Dedifferentiated amniotic fluid mesenchymal stem cell (primary cell): ENCODE data around the gene GTPBP6.

ENCODE experiments used
- DNase-seq: peaks from one replicate; pipeline ENCODE4 v3.0.0-alpha.2; 2016; ENCODE audit errors: extremely low spot score

The GTPBP6 gene

DNA sequence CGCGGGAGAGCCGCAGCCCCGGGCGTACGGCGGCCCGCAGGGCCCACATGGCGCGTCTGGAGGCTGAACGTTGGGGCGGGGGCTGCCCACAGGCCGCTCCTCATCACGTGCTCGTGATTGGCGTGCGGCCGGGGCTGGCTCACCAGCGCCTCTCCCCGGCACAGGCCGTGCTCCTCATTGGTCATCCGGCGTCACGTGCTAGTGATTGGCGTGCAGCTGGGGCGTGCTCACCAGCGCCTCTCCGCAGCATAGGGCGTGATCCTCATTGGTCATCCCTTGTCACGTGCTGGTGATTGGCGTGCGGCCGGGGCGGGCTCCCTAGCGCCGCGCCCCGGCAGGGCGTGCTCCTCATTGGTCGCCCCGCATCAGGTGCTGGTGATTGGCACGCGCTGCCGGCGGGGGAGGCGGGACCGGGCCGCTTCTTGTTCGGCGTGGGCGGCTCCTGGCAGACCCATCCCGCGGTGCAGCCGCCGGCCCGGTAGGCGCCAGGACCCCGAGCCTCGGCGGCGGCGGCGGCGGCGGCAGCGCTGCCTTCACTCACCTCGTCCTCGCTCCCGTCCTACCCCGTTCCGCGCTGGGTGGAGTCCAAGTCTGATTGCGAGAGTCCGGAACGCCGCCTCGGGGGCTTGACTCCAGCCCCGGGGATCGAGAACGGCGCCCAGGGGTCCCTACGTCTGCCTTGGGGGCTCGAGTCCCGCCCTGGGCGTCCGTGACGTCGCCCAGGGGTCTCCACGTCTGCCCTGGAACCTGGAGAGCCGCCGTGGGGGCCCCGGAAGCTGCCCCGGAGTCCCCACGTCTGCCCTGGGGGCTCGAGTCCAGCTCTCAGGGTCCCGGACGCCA, at the start of gene GTPBP6:
Gene GTPBP6 (minus strand): TSS at position 58 of the 840 bp plus-strand sequence. CDS start 9 bp downstream, at position 49.
- DNase-seq: peak; percentile 99

DNA sequence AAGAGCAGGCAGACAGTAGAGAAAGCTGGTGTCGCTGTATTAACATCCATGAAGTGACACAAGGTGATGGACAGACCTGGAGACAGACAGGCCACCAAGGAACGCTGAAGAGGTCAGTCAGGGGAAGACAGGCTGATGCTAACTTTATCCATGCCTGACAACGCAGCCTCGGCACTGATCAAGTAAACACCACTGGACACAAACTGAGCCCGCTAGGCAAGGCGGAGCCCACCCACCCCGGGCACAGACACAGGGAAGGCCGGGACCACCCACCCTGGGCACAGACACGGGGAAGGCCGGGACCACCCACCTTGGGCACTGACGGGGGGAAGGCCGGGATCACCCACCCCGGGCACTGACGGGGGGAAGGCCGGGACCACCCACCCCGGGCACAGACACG, 49.3 kb upstream of the GTPBP6 start:
- no peak for DNase-seq

DNA sequence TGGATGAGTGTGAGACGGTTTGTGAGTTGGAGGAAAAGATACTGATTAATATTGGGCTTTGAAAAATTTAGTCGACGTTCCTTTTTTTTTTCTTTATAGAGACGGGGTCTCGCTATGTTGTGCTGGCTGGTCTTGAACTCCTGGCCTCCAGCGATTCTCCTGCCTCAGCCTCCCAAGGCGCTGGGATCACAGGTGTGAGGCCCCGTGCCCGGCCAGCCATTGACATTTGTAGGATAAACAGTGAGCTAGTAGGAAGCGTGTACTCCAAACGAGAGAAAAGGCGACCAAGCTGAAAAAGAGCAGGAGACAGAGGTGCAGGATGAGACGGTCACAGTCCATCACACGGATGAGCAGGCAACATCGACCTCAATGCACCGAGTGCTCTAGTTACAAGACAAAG, 48.8 kb upstream of the GTPBP6 start:
- no peak for DNase-seq

GRCh38 chrX:363621-364375, 45.2 kb upstream of the GTPBP6 start:
- no peak for DNase-seq

DNA sequence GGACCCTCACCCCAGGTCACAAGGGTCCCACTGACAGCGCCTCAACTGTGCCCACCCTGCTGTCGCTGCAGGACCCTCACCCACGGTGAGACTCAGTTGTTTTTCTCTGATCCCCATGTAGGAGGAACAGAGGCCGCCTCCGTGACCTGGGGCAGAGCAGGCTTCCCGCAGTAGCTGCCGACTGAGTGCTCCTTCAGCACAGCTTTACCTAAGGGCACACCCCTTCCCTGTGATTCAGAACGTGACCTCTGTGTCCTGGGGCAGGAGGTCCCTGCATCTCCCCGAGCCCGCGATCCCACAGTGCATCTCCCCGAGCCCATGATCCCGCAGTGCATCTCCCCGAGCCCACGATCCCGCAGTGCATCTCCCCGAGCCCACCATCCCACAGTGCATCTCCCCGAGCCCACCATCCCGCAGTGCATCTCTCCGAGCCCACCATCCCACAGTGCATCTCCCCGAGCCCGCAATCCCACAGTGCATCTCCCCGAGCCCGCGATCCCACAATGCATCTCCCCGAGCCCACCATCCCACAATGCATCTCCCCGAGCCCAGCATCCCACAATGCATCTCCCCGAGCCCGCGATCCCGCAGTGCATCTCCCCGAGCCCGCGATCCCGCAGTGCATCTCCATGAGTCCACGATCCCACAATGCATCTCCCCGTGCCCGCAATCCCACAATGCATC, 44.5 kb upstream of the GTPBP6 start:
- no peak for DNase-seq

DNA sequence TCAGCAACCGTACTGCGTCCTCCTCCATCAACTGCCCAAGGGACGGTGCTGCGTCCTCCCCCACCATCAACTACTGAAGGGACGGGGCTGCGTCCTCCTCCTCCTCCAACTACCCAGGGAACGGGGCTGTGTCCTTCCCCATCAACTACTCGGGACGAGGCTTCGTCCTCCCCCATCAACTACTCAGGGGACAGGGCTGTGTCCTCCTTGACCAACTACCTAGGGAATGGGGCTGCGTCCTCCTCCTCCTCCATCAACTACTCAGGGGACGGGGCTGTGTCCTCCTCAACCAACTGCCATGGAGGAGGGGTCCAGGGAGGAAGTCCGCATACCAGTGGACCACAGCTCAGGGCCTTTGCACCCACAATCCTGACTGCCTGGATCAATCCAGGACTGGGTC, 43.8 kb upstream of the GTPBP6 start:
- DNase-seq: no peak

GRCh38 chrX:361231-362145, 42.9 kb upstream of the GTPBP6 start:
- no peak for DNase-seq

DNA sequence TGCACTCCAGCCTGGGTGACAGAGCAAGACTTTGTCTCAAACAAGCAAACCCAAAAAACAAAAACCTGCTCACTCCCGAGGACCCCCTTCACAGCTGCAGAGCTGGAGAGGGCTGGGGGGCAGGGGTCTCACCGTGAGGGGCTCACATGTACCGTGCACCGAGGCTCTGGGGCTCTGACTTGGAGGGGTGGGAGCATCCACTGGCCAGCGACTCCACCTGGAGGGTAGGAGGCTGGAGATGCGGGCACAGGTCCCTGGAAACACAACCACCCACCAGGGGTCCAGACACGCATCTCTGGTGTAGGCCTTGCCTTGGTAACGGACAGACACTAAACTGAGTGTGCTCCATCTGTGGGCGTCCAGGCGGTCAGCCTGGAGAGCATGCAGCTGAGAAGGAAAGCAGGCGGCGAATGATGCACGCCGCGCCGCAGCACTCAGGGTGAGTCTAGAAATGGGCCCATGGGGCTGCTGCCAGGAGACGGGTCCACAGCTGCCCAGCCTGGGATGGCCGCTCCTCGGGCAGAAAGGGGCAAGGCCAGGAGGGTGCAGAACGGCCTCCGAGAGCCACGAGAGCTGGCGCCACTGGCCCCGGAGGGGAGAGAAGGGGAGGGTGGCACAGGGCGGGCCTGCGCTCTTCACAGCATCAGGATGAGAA, 42.0 kb upstream of the GTPBP6 start:
- no peak for DNase-seq

- no peak for DNase-seq
Observed at GRCh38 chrX:358651-359143, 40.1 kb upstream of the GTPBP6 start.

DNA sequence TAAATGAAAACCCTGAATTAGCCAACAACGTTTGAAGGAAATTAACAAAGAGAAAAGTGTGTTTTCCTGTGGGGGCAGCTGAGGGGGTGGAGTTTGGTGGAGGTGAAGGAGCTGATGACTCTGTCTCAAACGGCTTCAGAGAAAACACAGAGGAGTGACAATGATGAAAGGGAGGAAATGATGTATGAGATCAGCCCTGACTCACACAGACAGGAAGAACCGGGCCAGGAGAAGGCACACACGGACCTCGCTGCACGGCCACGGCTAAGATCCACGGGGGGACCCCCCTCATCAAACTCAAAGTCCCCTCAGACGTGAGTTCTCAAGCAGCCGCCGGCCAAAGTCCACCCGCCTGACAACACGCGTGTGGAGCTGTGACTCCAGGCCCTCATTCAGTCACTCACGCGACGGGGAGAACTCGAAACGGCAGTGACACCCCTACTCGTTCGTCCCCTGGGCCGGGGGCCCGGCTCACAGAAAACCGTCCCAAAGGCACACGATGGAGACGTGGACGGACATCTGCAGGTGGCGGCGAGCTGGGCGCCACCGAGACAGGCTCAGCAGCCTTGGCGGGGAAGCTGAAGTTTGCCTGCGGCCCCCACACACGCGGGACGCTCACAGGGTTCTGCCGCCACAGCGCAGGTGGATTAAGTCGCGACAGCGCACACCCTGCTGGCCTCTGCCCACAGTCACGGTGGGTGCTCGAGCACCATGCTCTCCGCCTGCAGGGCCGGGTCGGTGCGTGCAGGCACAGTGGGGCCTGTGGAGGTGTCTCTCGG, 39.3 kb upstream of the GTPBP6 start:
- DNase-seq: no peak

DNA sequence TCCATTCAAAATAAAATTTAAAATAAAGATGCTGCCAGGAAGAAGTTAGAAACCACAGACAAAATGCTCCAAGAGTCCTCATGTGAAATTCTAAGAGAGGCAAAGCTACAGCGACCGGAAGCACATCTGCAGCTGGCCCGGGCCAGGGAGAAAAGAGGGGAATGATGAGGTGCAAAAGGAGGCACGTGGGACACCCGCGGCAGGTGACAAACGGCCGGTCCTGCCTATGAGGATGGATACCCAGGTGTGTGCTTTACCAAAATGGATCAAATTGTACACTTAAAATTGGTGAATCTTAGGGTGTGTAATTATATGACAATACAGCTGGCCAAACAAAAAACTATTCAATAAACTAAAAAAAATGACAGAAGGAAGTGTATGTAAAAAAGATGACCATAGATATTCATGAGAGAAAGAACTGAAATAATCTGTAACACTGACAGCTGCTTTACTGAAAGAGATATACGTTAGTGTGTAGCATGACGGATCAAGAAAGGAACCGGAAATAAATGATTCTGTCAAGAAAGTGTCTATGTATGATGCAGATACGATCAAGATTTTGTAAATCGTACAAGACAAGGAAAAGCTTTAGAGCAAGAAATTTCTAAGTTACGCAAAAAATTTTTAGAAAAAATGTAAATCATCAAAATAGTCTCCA, 38.6 kb upstream of the GTPBP6 start:
- no peak for DNase-seq

- DNase-seq: no peak
Observed at GRCh38 chrX:356385-357034, 37.9 kb upstream of the GTPBP6 start.

DNA sequence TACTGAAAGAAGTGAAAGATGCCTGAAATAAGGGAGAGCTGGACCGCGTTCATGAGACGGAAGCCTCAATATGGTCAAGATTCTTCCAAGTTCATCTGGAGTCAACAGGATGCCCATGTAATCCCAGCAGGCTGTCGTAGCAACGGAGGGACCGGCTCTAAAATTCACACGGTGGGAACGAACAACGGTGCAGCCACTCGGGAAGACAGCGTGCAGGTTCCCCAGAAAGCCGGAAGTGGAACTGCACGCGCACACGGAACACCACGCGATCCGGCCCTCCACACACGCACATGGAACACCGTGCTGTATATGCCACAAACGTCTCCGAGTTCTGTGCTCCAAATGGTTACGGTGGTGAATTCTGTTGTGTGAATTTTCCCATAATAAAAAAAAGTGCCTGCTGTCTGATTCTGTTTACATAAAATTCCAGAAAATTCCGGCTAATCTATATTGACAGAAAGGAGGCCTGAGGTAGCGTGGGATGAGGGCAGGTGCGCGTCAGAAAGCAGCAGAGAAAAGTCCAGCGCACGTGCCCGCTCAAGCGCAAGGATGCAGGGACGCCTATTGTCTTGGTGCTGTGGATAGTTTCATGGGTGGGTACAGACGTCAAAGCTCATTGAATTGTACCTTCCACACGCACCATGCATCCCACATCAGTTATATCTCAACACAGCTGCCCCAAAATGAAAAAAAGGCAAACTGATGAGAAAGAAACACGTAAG, 36.9 kb upstream of the GTPBP6 start:
- DNase-seq: no peak

DNA sequence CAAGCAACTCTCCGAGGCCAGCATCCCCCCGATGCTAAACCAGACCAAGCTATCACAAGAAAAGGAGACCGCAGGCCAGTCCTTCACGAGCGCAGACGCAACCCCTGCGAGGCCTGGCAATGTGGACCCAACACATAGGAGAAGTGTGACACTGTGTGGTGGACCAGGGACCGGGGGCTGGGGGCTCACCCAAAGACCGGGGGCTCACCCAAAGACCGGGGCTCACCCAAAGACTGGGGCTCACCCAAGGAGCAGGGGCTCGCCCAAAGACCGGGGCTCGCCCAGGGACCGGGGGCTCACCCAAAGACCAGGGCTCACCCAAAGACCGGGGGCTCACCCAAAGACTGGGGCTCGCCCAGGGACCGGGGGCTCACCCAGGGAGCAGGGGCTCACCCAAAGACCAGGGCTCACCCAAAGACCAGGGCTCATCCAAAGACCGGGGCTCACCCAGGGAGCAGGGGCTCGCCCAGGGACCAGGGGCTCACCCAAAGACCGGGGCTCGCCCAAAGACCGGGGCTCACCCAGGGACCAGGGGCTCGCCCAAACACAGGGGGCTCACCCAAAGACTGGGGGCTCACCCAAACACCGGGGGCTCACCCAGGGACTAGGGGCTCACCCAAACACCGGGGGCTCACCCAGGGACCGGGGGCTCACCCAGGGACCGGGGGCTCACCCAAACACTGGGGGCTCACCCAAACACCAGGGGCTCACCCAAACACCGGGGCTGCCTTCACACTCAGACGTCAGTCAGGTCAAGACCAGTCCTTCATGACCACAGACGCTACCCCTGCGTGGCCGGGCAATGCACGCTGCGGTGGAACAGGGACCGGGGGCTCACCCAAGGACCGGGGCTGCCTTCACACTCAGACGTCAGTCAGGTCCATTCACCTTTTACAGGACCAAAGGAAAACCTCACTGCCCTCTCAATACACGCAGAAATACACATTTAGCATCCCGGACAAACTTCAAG, 35.3 kb upstream of the GTPBP6 start:
- DNase-seq: no peak

- no peak for DNase-seq
Observed at GRCh38 chrX:352582-353314, 34.2 kb upstream of the GTPBP6 start.

- no peak for DNase-seq
Observed at GRCh38 chrX:352181-352580, 33.6 kb upstream of the GTPBP6 start.
